ENCODE measurements around the gene DOK3.
"Not testable (repeated sequence)": the region's sequence is repeated elsewhere in the genome, so short reads cannot be mapped to it uniquely, and the experiment has no call there.

DOK3 gene

DNA sequence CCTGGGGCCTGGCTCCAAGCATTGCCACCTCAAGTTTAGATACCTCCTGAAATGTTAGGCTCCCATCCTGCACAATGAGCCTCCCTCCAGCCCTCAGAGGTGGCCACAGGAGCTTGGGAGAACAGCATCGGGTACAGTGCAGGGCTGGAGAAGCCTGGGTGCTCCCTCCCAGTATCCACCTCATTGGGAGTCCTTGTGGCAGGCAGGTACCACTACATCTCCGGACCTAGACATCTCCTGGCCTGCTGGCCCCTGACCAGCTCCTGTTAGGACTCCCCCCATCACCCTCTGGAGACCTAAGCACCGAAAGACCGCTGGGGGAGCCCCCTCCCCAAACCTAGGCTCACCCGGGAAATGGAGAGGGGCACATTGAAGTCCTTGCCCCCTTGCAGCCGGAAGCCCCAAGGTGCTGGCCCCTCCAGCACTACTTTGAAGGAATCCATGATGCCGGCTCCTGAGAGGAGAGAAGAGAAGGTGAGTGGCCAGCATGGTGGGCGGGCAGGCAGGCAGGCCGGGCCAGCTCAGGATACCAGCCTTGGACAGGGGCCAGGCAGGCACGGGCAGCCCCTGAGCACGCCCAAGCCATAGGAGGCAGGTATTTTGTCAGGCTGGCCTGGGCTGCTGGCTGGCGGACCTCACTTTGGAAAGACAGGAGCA lies 13.4 kb downstream of the DOK3 start:
- no peak for DNase-seq

GRCh38 chr5:177495243-177496060 lies 14.2 kb downstream of the DOK3 start:
- DNase-seq, result no peak

DNA sequence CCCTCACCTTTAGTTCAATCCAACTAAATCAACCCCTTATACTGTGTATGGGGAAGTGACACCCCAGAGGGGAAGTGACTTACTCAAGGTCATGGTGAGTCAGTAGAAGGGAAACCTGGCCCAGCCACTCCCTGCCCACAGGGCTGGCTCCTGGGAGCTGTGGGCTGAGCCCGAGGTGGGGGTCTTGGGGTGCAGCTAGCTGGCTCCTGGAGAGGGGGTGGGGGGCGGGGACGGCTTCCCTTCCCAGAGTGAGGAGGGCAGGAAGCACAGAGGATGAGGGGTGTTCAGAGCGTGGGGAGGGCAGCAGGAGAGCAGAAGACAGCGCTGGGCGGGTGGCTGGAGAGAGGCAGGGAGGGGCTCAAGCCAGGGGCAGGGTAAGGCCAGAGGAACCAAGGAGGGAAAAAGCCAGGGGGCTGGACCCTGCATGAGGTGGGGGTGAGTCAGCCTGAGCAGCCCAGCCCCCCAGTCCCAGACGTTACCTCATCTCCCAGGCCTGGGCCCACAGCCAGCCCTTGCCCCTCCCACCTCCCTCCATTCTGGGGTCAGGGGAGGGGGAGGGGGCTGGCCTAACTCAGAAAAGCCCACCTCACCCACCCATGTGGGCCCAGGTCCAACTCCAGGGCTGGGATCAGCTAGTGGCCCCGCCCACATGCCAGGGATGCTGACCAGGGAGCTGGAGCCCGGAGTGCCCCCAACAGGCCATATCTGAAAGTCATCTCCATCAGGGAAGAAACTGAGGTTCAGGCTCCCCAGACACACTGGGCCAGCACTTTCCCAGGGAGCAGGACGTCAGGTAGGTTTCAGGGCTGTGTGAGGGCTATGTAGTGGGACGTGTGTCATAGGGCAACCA lies 15.1 kb downstream of the DOK3 start:
- DNase-seq, result no peak

DNA sequence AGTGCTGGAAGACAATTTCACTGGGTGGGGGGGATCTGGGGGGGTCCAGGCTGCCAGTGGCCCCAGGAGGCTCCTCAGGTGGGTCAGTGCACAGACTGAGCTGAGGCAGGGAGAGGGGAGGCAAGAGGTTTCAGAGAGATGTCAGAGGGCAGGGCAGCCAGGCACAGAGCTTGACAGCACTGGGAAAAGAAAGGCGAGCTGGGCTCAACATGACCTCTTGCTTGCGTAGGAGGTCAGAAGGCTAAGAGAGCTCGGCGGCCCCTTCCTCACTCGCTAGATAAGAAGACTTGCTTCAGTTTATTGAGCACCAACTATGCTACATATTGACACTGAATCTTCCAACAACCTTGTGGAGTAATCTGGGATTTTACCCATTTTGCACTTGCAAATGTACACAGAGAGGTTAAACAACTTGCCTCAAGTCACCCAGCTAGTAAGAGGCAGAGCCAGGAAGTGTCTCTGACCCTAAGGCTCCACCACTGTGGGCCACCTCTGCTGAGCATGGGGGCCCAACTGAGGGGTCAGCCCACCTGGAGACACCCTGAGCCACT lies 15.8 kb downstream of the DOK3 start:
- DNase-seq, result no peak

GRCh38 chr5:177492841-177493240 lies 16.8 kb downstream of the DOK3 start:
- DNase-seq, result no peak

DNA sequence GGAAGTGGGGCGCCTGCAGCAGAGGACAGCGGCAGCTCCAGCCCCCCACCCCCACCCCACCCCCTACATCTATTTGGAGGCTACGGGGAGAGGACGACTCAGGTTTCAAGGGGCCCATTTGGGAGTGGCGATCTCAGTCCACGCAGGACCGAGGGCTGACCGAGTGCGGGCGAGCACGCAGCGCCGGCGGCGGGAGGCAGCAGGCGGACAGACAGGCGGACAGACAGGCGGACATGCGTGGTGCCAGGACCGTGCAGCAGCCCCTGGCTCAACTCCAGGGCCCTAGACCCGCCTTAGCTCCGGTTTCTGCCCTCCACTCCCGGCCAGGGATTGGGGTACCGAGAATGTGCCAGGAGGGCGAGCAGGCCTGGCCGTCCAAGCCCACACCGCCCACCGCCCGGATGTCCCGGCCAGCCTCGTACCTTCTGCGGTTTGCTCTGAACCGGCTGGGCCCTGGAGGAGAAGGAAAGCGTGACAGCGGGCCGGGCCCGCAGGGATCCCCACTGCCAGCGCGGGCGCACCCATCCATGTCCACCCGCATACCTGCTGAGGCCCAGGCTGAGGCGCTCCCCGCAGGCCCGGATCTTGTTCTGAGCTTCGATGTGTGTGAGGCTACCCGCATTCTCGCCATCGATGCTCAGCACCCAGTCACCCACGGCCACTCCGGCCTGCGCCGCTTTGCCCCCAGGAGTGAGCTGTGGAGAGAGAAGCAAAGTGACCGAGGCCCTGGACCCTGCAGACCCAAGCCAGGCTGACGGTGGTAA lies 17.5 kb downstream of the DOK3 start:
- no peak for DNase-seq

DNA sequence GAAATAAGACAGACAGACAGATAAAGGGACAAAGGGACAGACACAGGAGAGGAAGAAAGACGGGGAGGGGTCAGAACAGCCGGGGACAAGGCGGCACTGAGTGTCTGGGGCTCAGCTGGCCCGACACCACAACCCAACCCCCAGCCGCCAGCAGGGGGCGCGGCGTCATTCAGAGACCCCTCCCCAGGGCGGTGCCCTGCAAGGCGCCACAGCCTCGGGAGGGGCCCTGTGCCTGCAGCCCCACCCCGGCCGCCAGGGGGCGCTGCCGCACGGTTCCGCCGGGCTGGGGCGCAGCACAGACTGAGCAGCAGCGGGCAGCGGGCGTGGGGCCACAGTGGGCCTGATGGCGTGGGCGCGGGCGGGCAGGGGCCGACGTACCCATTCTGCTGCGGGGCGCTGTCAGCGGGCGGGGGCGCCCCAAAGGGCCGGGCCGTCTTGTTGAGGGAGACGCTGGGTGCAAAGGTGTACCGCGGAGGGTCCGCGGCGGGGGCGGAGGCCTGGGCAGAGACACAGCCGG lies 18.1 kb downstream of the DOK3 start:
- DNase-seq, result no peak

DNA sequence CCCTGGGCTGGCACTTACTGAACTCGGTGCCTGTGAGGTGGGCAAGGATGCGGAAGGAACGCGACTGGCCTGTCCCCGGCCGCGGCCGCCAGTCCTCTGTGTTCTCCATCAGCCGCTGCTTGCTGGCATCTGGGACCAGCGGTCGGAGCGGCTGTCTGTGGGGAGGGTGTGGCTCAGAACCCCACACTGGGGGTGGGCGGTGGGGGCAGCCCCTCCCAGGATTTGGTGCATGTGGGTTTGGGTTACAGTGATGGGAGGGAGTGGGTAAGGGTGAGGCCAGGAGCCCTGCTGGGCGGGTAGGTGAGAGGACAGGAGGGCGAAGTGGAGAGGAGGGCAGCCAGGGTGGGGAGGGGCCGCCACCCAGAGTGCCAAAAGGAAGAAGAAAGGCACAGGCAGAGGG lies 18.6 kb downstream of the DOK3 start:
- DNase-seq, result no peak

DNA sequence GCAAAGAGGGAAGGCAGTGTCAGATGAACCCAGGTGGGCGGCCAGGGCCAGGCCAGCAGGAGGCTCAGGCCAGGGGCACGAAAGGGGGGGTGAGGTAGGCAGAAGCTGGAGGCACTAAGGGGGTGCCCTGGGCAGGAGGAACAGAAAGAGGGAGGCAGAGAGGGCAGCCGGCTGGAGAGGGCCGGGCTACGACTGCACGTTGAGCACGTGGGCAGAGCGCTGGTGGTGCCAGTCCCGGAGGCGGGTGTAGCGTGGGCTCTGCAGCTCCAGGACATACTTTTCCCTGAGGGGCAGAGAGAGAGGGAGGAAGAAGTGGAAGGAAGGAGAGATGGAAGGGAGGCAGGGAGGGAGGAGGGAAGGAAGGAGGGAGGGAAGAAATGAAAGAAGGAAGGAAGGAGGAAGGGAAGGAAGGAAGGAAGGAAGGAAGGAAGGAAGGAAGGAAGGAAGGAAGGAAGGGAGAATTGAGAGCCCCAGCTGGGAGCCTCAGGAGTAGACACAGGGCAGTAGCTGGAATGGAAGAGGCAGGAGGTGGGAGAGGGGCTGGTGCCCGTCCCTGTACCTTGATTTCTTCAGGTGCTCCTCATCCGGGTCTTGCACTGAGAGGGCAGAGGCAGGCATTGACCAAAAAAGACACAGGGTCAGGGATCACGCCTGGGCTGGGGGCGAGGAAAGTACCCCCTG lies 19.2 kb downstream of the DOK3 start:
- DNase-seq, result no peak

DNA sequence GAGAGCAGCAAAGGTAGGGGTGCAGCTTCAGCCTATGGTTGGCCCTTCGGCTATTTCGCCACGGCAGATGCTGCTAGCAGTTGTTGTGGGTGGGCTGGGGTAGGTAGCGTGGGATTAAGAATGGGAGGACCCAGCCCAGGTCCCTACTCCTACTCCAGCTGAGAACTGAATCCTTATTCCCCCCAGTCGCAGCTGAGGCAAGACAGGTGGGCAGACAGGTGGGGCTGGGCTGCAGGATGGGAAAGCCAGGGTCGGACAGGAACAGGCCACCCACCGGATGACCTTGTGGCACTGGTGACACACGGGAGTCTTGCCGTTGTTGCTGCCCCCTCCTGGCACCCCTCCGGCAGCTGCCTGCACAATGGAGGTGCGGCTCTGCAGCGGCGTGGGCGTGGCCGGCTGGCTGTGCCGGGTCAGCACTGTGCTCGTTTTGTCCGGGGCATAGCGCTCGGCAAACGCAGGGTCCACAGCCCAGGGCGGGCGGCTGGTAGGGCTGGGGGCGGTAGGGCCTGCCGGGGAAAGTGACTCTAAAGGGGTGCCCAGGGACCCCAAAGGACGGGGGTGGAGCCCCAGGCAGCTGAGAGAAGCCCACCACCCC lies 20.4 kb downstream of the DOK3 start:
- no peak for DNase-seq

- no peak for DNase-seq
These were observed 21.7 kb downstream of the DOK3 start for GRCh38 chr5:177487975-177488374.

- no peak for DNase-seq
These were observed 22.5 kb downstream of the DOK3 start for GRCh38 chr5:177487144-177487543.

- DNase-seq, result no peak
These were observed 23.4 kb downstream of the DOK3 start for GRCh38 chr5:177486256-177486655.

DNA sequence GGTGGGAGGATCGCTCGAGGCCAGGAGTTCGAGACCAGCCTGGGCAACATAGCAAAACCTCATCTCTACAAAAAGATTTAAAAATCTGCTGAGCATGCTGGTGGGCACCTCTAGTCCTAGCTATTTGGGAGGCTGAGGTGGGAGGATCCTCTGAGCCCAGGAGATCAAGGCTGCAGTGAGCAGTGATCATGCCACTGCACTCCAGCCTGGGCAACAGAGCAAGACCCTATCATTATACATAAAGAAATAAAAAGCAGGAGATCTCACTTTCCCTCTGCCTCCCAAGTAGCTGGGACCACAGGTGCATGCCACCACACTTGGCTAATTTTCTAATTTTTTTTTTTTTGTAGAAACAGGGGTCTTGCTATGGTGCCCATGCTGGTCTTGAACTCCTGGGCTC lies 23.9 kb downstream of the DOK3 start:
- not testable (repeated sequence) for DNase-seq

DNA sequence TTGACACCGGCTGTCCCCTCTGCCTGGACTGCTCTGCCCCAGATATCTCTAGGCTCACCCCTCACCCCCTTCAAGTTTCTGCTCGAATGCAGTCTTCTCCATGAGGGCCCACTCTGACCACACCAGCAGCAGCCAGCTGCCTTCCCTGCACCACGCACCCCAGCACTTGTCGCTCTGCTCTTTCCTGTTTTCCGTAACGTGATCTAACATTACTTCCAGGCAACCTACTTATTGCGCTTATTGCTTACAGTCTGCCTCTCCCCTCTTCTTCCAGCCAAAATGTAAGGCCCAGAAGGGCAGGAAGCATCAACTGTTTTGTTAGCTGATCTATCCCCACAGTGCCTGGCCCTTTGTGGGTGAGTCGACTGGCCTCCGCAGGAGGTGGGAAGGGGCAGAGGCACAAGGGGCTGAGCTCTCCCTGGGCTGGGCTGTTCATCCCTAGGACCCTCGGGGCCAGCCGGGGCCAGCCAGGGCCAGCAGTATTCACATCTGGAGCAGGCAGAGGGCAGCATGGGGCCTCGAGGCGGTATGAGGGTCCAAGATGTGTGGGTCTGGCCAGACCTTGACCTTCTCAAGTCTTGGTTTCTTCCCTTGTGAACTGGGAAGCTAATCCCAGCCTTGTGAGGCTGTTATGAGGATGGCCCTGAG lies 24.6 kb downstream of the DOK3 start:
- no peak for DNase-seq

DNA sequence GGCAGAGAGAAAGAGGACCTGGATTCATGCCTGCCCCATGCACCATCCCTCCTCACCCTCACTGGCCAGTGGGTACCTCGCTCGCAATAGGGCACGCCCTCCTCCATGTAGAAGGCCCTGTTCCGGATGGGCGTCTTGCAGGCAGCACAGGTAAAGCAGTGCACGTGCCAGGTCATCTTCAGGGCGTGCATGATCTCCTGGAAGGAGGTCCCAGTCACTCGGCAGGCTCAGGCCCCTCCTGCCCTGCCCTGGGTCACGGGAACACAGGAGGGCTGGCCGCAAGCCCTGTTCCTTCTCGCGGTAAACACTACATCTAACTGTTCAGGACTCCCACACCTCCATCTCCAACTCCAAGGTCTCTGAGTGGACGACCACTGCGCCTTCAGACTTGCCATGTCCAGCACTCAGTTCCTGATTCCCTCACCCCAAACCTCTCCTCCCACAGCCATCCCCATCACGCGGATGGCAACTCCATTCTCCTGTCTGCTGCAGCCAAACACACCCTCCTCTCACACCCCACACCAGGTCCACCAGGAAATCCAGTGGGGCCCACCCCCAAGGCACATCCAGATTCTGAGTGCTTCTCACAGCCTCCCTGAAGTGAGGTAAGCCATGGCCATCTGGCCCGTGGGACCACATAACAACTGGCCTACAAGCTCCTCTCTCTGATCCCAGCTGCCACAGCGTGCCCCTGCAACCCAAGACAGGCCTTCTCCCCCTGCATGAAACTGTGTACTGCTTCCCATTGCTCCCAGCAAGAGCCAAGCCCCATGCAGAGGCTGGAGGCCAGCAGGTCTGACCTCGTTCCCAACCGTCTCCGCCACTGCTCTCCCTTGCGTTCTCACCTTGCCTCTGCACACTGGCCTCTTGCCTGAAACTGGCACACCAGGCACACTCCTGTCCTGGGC lies 25.4 kb downstream of the DOK3 start:
- no peak for DNase-seq

- DNase-seq, result no peak
These were observed 26.6 kb downstream of the DOK3 start for GRCh38 chr5:177483042-177483441.

DNA sequence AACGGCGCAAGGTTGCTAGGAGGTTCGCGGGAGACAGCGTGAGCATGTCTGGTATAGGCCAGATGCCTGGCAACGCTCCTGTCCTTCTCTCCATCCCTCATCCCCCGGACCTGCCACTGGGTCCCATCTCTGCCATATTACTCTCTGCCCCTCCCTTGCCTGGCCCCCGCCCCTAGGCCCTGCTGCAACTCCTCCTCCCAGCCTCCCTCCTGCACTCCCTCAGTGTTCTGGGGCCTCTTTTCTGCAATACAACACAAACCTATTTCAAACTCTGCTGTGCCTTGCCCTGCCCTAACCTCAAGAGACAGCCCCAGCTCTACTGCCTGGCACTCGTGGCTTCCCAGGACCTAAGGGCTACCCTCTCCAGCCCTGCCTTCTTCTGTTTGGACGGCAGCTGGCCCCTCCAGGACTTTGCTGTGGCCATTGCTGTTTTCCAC lies 27.2 kb downstream of the DOK3 start:
- DNase-seq, result no peak

- DNase-seq, result no peak
These were observed 29.9 kb downstream of the DOK3 start for GRCh38 chr5:177479774-177480173.

All from NCI-H1105 (cell line).